Measurements from ENCODE around the gene NALCN. TPM values are rescaled to one million over a fixed set of nuclear protein-coding genes. Genes with fewer than 3 reads are reported as not detected.

The NALCN gene
- 1 to 10 TPM; 4.0 to 6.1 (median 5.0) TPM for total RNA-seq (2021; fragmentation: NEBNext Ultra II Directional; extraction: Animal tissue kit (Norgen Biotek cat#: 25700))
- long read RNA-seq, partial matches to known transcripts = 1 of 6 reads
- long read RNA-seq, other reads (novel, unspliced or antisense) = 5 of 6 reads

GRCh38 chr13:101416181-101417042 is at the start of gene NALCN:
Gene NALCN (minus strand): TSS chr13:101416508. CDS start chr13:101399126, 17,382 bp downstream.
- Mint-ChIP-seq H3K4me3 (peak within 1 kb of the TSS; percentile 93), H3K36me3 (ENCODE audit: low read depth) (no peaks in the 10 kb centered on the region), H3K27me3 (ENCODE audit: insufficient read depth) (peaks cover 3% of the 10 kb centered on the region), H3K4me1 (ENCODE audit: low read depth) (peaks cover 15% of the 10 kb centered on the region), H3K9me3 (no peaks in the 10 kb centered on the region), H3K27ac (peak within 1 kb of the TSS; percentile 81)
- no peak for TF ChIP-seq CTCF (IDR thresholded peaks at IDR 0.05)
- DNase-seq = no peak

GRCh38 chr13:101465877-101466276 is 49.6 kb upstream of the NALCN start:
- Mint-ChIP-seq H3K4me1 (ENCODE audit: low read depth) (peaks cover 48% of the 10 kb centered on the region), H3K4me3 (peak overlapping the region; percentile 43), H3K36me3 (ENCODE audit: low read depth) (peaks cover 37% of the 10 kb centered on the region), H3K27ac (peak overlapping the region; percentile 80), H3K27me3 (ENCODE audit: insufficient read depth) (no peaks in the 10 kb centered on the region), H3K9me3 (no peaks in the 10 kb centered on the region)
- TF ChIP-seq CTCF (IDR thresholded peaks at IDR 0.05) = no peak
- DNase-seq = peak; percentile 61

- Mint-ChIP-seq H3K9me3 (no peaks in the 10 kb centered on the region; the same call in none of the 2 replicates), H3K4me1 (ENCODE audit: low read depth) (peaks cover 51% of the 10 kb centered on the region), H3K36me3 (ENCODE audit: low read depth) (peaks cover 64% of the 10 kb centered on the region), H3K4me3 (peak overlapping the region; percentile 50), H3K27ac (peak overlapping the region; percentile 63), H3K27me3 (ENCODE audit: insufficient read depth) (no peaks in the 10 kb centered on the region; the same call in none of the 2 replicates)
- DNase-seq = no peak
- no peak for TF ChIP-seq CTCF (IDR thresholded peaks at IDR 0.05)
Observed at GRCh38 chr13:101457176-101457575, 40.9 kb upstream of the NALCN start.

GRCh38 chr13:101455863-101456262 is 39.6 kb upstream of the NALCN start:
- TF ChIP-seq CTCF (IDR thresholded peaks at IDR 0.05) = no peak
- peak; percentile 94 for DNase-seq
- Mint-ChIP-seq H3K4me1 (ENCODE audit: low read depth) (peaks cover 65% of the 10 kb centered on the region), H3K36me3 (ENCODE audit: low read depth) (peaks cover 51% of the 10 kb centered on the region), H3K27ac (peak overlapping the region; percentile 78), H3K4me3 (peak overlapping the region; percentile 65), H3K9me3 (no peaks in the 10 kb centered on the region; the same call in none of the 2 replicates), H3K27me3 (ENCODE audit: insufficient read depth) (no peaks in the 10 kb centered on the region; the same call in none of the 2 replicates)

DNA sequence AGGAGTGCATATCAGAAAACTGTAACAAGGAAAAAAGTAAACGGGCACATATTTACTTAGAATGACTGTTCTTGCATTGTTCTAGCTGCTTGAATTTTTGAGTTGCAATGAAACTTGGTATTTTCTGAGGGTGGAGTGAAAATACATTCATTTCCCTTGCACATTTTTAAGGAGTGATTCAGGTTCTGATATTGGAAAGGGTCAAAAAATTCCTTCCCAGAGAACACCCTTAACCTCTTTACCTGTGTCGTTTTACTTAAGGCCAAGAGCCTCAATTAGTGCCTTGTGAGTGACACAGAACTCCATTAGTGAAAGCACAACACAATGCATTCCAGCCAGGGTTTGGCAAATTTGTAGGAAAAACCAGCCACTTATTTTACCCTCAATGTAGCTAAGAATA is 38.5 kb upstream of the NALCN start:
- no peaks in the 10 kb centered on the region; the same call in 1 of the 2 replicates for H3K27me3 Mint-ChIP-seq (ENCODE audit: insufficient read depth)
- H3K9me3 Mint-ChIP-seq = no peaks in the 10 kb centered on the region
- peaks cover 76% of the 10 kb centered on the region for H3K4me1 Mint-ChIP-seq (ENCODE audit: low read depth)
- peak overlapping the region; percentile 81 for H3K27ac Mint-ChIP-seq
- peak overlapping the region; percentile 83 for H3K4me3 Mint-ChIP-seq
- peak; percentile 33 for DNase-seq
- TF ChIP-seq CTCF (IDR thresholded peaks at IDR 0.05) = no peak
- H3K36me3 Mint-ChIP-seq (ENCODE audit: low read depth) = peaks cover 40% of the 10 kb centered on the region
